Measurements from ENCODE around the gene UCHL3. TPM values are rescaled to one million over a fixed set of nuclear protein-coding genes. Genes with fewer than 3 reads are reported as not detected.
A peak's percentile ranks its signal among the peaks of the same experiment; 100 is the strongest.

The UCHL3 gene
- total and polyA plus RNA-seq, 9 of the 15 experiments (the other 6 are each of a cell fraction or from before 2014, with no cell fraction given): 42.2 to 112 (median 85.4) TPM

DNA sequence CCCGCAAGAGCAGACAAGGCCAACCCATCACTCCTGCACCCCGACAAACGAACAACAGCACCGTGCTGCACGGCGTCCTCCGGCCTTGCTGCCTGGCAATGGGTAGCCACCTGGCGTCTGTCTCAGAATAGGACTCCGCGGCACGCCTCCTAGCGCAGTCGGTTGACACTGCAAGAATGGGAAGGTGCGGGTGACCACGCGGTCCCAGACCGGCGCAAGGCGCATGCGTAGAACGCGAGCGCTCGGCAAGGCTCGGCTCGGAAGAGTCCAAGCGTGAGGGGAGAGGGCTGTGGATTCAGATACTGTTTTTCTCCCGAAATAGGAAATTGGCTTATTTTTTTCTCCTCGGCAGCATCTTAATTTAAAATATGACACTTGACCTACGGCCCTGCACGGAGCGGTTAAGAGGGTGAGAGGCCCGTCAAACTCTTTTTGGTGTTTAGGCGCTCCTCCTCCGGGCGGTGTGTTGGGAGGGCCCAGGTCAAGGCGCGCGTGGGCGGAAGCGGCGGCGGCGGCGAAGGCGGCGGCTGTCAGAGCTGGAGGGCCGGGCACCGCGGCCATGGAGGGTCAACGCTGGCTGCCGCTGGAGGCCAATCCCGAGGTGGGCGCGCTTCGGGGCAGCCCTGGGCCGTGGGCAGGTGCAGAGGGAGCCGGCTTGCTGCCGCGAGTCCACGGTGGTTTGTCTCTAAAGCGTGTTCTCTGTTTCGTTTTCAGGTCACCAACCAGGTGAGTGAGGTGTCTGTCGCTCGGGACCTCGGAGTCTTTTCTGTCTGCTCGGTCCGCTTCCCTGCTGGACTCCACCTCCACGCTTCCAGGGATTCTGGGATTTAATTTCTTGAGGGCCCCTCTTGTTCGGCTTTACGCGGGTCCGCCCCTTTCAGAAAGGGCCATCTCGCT, at the start of gene UCHL3 (continued):
- TF ChIP-seq DEAF1 (CRISPR knock-in tag; IDR thresholded peaks at IDR 0.05) (peak; percentile 38; the same call in 1 of the 2 replicates), FOXK2 (conservative IDR thresholded peaks at IDR 0.05 in 1 of 2, IDR thresholded peaks at IDR 0.05 in 1 of 2; ENCODE audit: low read depth in 2 of 2) (peak; percentile 38 to 99; a peak in 3 of 4 replicates), U2AF1 (optimal IDR thresholded peaks at IDR 0.05; ENCODE audit: low read depth, low read length) (no peak), BDP1 (IDR thresholded peaks at IDR 0.05; ENCODE audit: insufficient read depth, insufficient read length) (no peak), CREB1 (IDR thresholded peaks at IDR 0.05) (no peak), CREB1 (CRISPR knock-in tag; IDR thresholded peaks at IDR 0.05) (peak; percentile 35; the same call in 1 of the 2 replicates), SOX6 (IDR thresholded peaks at IDR 0.05) (no peak), SP2 (IDR thresholded peaks at IDR 0.05; ENCODE audit: extremely low read depth, low read depth, low read length, poor library complexity, severe bottlenecking) (no peak), GATAD2B (IDR thresholded peaks at IDR 0.05; ENCODE audit: borderline replicate concordance) (no peak), ZNF274 (IDR thresholded peaks at IDR 0.05; ENCODE audit: borderline replicate concordance, low read depth, low read length) (no peak), KAT2B (IDR thresholded peaks at IDR 0.05; ENCODE audit: low read depth, low read length) (no peak), FOXA1 (IDR thresholded peaks at IDR 0.05; ENCODE audit: borderline replicate concordance) (no peak), MAFF (IDR thresholded peaks at IDR 0.05; ENCODE audit: low read length) (peak; percentile 48; the same call in 1 of the 2 replicates), FUS (optimal IDR thresholded peaks at IDR 0.05; ENCODE audit: low read depth, low read length) (no peak), MITF (IDR thresholded peaks at IDR 0.05) (no peak; the same call in 1 of the 2 replicates), GATAD2A (IDR thresholded peaks at IDR 0.05) (no peak), DDX20 (tag; IDR thresholded peaks at IDR 0.05; ENCODE audit: low read depth) (no peak), ZBTB26 (CRISPR knock-in tag; IDR thresholded peaks at IDR 0.05) (no peak), ZBTB49 (CRISPR knock-in tag; IDR thresholded peaks at IDR 0.05; ENCODE audit: borderline replicate concordance) (no peak), RBM17 (IDR thresholded peaks at IDR 0.05; ENCODE audit: borderline replicate concordance, low read depth, low read length) (no peak), CBX2 (IDR thresholded peaks at IDR 0.05; ENCODE audit: insufficient read depth, low read length, poor library complexity, severe bottlenecking) (no peak)

All from K562 (cell line).